Tibial artery (tissue), 4 donors: ENCODE data around the gene BCL2L12.
"Not testable (repeated sequence)": the region's sequence is repeated elsewhere in the genome, so short reads cannot be mapped to it uniquely, and the experiment has no call there.

Experiments used
- DNase-seq, 2 donors: peaks; one replicate each; pipeline ENCODE4 v3.0.0-alpha.2; 2019
- H3K27ac ChIP-seq, 2 donors: fragments of 200-600 bp; sonication (generic) in 1 of 2; 1 replicate in 1 of 2; 2 replicates in 1 of 2; pipeline ENCODE4 v1.5.1; 2018 to 2019; ENCODE audit warnings: mild to moderate bottlenecking in 1 of 2
- H3K27me3 ChIP-seq, 2 donors: fragments of 200-600 bp; sonication (generic) in 1 of 2; one replicate each; pipeline versions ENCODE4 v1.5.1 to v1.6.0; 2016 to 2019
- H3K36me3 ChIP-seq, 3 donors: fragments of 200-600 bp; sonication (generic) in 2 of 3; one replicate each; pipeline ENCODE4 v1.5.1; 2016 to 2019; ENCODE audit warnings: mild to moderate bottlenecking in 2 of 3
- H3K4me1 ChIP-seq, 4 donors: fragments of 200-600 bp; sonication (generic) in 2 of 4; 1 replicate in 3 of 4; 2 replicates in 1 of 4; pipeline ENCODE4 v1.5.1; 2016 to 2019
- H3K4me3 ChIP-seq, 2 donors: fragments of 200-600 bp; sonication (generic) in 1 of 2; 1 replicate in 1 of 2; 2 replicates in 1 of 2; pipeline ENCODE4 v1.5.1; 2018 to 2019; ENCODE audit warnings: mild to moderate bottlenecking in 2 of 2
- H3K9me3 ChIP-seq, 3 donors: fragments of 200-600 bp; sonication (generic) in 1 of 3; one replicate each; pipeline ENCODE4 v1.5.1; 2016 to 2019
- intact Hi-C: fragments of 100-400 bp; cut with DNase I; formaldehyde crosslinking; loops from one replicate; pipeline ENCODE4 v1.15.0; 2023; ENCODE audit warnings: low total_unique reads
- TF ChIP-seq, protein P1 (sequence below), 2 experiments: fragments of 200-600 bp in 1 of 2; fragments of 450-650 bp in 1 of 2; IDR thresholded peaks; one replicate each; pipeline ENCODE4 v1.5.1; 2017 to 2019; ENCODE audit warnings: antibody characterized with exemption in 2 of 2, mild to moderate bottlenecking in 1 of 2, moderate library complexity in 1 of 2

Gene BCL2L12

GRCh38 chr19:49626226-49626625 lies 39.5 kb upstream of the BCL2L12 start:
- TF ChIP-seq, protein P1, sequence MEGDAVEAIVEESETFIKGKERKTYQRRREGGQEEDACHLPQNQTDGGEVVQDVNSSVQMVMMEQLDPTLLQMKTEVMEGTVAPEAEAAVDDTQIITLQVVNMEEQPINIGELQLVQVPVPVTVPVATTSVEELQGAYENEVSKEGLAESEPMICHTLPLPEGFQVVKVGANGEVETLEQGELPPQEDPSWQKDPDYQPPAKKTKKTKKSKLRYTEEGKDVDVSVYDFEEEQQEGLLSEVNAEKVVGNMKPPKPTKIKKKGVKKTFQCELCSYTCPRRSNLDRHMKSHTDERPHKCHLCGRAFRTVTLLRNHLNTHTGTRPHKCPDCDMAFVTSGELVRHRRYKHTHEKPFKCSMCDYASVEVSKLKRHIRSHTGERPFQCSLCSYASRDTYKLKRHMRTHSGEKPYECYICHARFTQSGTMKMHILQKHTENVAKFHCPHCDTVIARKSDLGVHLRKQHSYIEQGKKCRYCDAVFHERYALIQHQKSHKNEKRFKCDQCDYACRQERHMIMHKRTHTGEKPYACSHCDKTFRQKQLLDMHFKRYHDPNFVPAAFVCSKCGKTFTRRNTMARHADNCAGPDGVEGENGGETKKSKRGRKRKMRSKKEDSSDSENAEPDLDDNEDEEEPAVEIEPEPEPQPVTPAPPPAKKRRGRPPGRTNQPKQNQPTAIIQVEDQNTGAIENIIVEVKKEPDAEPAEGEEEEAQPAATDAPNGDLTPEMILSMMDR (IDR thresholded peaks at IDR 0.05), result no peak
- no peak overlapping the region for H3K27ac ChIP-seq
- DNase-seq, result no peak
- H3K4me3 ChIP-seq, result no peak overlapping the region
- H3K36me3 ChIP-seq, result peaks cover 7 to 51% (median 35%) of the 10 kb centered on the region in 3 donors
- H3K4me1 ChIP-seq, result peaks cover 0 to 16% (median 7%) of the 10 kb centered on the region in 4 donors
- no peaks in the 10 kb centered on the region for H3K27me3 ChIP-seq
- intact Hi-C loops, result no loop called here
- no peaks in the 10 kb centered on the region for H3K9me3 ChIP-seq

- Histone ChIP-seq H3K9me3 (no peaks in the 10 kb centered on the region), H3K4me1 (peaks cover 0 to 22% (median 9%) of the 10 kb centered on the region in 4 donors), H3K27ac (peak overlapping the region in 1 of 2 donors; percentile 18), H3K36me3 (peaks cover 0 to 36% (median 27%) of the 10 kb centered on the region in 3 donors), H3K27me3 (no peaks in the 10 kb centered on the region), H3K4me3 (no peak overlapping the region)
- intact Hi-C loops, result no loop called here
- no peak for DNase-seq
- TF ChIP-seq, protein P1 (IDR thresholded peaks at IDR 0.05), result no peak
Observed at GRCh38 chr19:49629659-49630058, 36.1 kb upstream of the BCL2L12 start.

- TF ChIP-seq, protein P1 (IDR thresholded peaks at IDR 0.05), result no peak
- Histone ChIP-seq H3K27ac (peak overlapping the region; percentile 3 to 31), H3K4me1 (peaks cover 0 to 22% (median 11%) of the 10 kb centered on the region in 4 donors), H3K9me3 (no peaks in the 10 kb centered on the region), H3K36me3 (peaks cover 6 to 36% (median 27%) of the 10 kb centered on the region in 3 donors), H3K27me3 (no peaks in the 10 kb centered on the region), H3K4me3 (no peak overlapping the region)
- no peak for DNase-seq
- intact Hi-C loops, result no loop called here
Observed at GRCh38 chr19:49631014-49631588, 34.6 kb upstream of the BCL2L12 start.

GRCh38 chr19:49631610-49632192 lies 34.0 kb upstream of the BCL2L12 start:
- H3K4me1 ChIP-seq, result peaks cover 0 to 26% (median 12%) of the 10 kb centered on the region in 4 donors
- H3K4me3 ChIP-seq, result no peak overlapping the region
- DNase-seq, result no peak
- H3K27me3 ChIP-seq, result no peaks in the 10 kb centered on the region
- peaks cover 10 to 36% (median 27%) of the 10 kb centered on the region in 3 donors for H3K36me3 ChIP-seq
- intact Hi-C loops, result no loop called here
- H3K9me3 ChIP-seq, result no peaks in the 10 kb centered on the region
- TF ChIP-seq, protein P1 (IDR thresholded peaks at IDR 0.05), result no peak
- no peak overlapping the region for H3K27ac ChIP-seq

GRCh38 chr19:49632576-49632975 lies 33.2 kb upstream of the BCL2L12 start:
- no peak overlapping the region for H3K4me3 ChIP-seq
- TF ChIP-seq, protein P1 (IDR thresholded peaks at IDR 0.05), result no peak
- H3K9me3 ChIP-seq, result no peaks in the 10 kb centered on the region
- no peak overlapping the region for H3K27ac ChIP-seq
- no peak for DNase-seq
- peaks cover 12 to 30% (median 22%) of the 10 kb centered on the region in 3 donors for H3K36me3 ChIP-seq
- H3K27me3 ChIP-seq, result no peaks in the 10 kb centered on the region
- intact Hi-C loops, result no loop called here
- H3K4me1 ChIP-seq, result peaks cover 0 to 33% (median 18%) of the 10 kb centered on the region in 4 donors

GRCh38 chr19:49633273-49633672 lies 32.5 kb upstream of the BCL2L12 start:
- H3K4me3 ChIP-seq, DNase-seq, H3K27ac ChIP-seq, H3K9me3 ChIP-seq, intact Hi-C loops, H3K27me3 ChIP-seq: not testable (repeated sequence)
- Histone ChIP-seq H3K4me1 (peaks cover 0 to 40% (median 20%) of the 10 kb centered on the region in 4 donors), H3K36me3 (peaks cover 12 to 25% (median 22%) of the 10 kb centered on the region in 3 donors)
